SHP77 (cell line): ENCODE results near the gene GNG13.
"Not testable (repeated sequence)": the region's sequence is repeated elsewhere in the genome, so short reads cannot be mapped to it uniquely, and the experiment has no call there.

Experiments used
- DNase-seq, 2 experiments: peaks; one replicate each; lab custom pipeline; 2025; lab: John Stamatoyannopoulos, UW

The GNG13 gene

DNA sequence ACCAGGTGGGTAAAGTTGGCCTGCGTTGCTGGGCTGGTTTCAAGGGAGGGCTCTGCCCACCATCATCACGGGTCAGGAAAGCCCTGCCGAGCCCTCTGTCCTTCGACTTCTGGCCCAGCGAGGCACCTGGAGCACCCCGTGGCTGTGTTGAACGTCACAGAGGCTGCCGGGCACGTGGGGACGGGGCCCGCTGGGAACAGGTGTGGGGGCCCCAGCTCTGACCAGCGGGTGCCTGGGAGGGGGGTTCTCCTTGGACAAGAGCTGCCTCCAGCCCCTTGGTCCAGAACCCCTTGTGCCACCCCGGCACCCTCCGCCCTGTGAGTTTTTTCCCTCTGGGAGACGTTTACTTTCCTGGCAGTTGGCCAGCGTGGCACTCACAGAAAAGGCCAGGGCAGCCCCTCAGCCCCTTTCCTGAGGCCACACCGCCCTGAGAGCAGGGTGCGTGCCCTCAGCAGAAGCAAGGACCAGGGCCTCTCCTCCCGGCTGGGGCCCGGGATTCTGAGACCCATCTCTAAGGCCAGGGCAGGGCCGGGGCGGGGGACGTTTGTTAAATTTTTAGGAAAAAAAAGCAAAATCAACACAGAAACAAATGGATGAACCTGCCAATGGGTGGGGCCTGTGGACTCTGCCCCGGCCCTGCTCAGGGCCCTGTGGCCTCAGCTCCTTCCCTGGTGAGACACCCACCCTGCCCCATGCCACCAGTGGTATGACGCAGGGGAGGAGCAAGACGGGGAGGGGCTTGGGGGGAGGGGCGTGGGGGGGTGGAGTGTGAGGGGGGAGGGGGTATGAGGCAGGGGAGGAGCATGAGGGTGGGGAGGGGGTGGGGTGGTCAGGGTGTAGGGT, 31.3 kb upstream of the GNG13 start:
- DNase-seq = no peak

DNA sequence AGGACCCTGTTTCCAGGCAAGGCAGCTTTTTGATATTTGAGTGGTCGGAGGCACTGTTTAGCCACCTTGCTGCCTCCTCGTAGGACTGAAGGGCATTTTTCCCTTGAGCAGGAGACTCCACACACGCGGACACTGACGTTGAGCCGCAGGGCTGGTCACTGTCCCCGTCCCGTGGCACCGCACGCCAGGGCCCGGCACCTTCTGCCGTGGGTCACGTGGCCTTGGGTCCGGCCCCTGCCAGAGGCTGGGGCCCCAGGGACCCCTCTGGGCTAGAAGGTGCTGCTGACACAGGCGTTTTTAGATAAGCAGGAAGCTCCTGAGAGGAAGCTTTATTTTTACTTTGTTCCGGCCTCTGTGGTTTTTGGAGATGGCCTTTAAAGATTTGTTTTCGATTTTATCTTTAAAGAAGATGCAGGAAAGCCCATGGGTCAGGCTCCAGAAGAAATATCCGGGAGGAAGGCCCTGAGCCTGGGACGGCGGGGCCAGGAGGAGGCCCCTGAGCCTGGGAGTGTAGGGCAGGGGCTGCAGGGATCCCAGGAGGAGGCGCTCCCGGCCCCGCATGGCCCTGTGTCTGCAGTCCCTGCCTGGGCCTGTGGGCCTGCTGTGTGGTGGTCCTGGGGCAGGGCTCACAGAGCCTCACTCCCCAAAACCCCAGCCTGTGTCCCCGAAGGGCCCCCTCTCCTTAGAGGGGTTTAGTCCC, 30.5 kb upstream of the GNG13 start:
- DNase-seq = no peak

GRCh38 chr16:830107-830870, 29.8 kb upstream of the GNG13 start:
- DNase-seq = no peak

DNA sequence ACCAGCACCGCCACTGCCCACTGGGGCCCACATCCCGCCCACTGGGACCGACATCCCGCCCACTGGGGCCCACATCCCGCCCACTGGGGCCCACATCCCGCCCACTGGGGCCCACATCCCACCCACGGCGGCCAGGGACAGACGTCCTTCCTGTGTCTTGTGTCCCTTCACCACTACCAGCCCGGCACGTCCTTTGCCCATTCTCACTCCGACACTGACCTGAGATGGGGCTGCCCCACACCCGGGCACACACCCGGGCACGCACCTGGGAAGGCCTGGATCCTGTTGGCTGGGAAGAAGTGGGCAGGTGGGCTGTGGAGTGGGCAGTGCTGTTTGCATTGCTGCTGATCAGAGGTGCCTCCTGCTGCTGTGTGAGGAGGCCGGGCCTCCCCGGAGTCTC, 28.4 kb upstream of the GNG13 start:
- DNase-seq = no peak

- no peak for DNase-seq
These were observed 27.0 kb upstream of the GNG13 start for GRCh38 chr16:827513-827912.

- no peak for DNase-seq
These were observed 25.0 kb upstream of the GNG13 start for GRCh38 chr16:825341-826061.

DNA sequence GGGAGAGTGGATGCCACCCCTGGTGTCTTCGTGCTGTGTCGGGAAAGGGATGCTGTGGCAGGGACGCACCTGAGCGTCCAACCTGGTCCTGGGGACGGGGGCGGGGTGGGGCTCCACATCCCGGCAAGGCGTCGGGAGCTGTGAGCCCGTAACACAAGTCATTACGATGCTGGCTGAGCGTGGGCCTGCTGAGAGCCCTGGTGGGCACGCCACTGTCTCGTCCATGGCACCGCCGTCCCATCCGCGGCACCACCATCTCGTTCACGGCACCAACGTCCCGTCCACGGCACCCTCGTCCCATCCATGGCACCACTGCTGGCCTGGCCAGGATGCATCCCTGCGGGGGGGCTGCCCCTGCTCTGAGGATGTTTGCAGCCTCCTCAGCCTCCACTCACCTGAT, 24.1 kb upstream of the GNG13 start:
- DNase-seq = no peak

DNA sequence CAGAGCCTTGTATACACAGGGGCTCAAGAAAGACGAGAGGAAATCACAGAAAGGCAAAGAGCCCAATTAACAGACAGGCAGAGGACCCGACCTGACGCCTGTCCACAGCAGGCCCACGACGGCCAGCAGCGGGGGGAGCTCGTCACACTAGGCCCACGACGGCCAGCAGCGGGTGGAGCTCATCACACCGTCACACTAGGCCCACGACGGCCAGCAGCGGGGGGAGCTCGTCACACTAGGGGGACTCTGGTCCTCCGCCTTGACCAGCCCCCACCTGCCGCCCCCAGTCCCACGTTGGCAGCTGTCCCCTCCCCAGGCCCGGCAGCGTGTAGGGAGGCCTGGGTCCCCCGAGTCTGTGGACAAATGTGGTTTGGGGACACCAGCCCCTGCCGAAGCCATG, 23.7 kb upstream of the GNG13 start:
- DNase-seq = no peak

DNA sequence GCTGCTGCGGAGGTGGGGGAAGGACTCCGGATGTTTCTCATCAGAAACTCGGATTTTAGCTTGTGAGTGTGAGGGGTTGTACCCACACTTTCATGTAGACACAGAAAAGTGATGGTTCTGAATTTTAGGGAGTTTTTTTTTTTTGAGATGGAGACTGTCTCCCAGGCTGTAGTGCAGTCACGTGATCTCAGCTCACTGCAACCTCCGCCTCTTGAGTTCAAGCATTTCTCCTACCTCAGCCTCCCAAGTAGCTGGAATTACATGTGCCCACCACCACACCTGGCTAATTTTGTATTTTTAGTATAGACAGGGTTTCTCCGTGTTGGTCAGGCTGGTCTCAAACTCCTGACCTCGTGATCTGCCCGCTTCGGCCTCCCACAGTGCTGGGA, 22.4 kb upstream of the GNG13 start:
- no peak for DNase-seq

DNA sequence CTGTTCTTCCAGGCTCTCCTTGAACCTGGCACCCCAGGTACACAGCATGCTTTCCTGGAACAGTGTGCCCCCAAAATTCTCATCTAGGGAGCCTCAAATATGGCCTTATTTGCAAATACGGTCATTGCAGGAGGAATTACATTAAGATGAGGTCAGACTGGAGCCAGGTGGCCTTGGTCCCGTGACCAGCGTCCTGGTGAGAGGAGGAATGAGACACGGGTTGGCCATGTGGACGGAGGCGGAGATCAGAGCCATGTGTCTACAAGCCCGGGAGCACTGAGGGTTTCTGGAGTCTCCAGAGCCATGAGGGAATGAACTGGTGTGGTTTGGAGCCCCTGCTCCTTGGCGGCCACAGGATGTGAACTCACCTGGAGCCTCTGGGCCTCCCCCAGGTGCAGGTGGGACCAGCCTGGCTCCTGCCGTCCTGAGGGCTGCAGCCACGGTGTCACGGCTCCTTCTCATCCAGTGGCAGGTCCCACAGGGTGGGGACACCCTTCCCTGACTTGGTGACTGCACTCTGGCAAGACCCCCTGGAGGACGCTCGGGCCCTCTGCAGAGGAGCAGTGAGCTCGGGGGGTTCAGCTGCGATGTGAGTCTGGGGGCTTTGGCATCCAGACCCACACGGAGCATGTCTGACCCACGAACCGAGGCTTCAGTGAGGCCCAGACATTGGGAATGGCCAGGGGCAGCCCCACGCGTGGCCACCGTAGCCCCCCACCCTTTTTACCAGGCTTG, 21.8 kb upstream of the GNG13 start:
- DNase-seq = no peak

DNA sequence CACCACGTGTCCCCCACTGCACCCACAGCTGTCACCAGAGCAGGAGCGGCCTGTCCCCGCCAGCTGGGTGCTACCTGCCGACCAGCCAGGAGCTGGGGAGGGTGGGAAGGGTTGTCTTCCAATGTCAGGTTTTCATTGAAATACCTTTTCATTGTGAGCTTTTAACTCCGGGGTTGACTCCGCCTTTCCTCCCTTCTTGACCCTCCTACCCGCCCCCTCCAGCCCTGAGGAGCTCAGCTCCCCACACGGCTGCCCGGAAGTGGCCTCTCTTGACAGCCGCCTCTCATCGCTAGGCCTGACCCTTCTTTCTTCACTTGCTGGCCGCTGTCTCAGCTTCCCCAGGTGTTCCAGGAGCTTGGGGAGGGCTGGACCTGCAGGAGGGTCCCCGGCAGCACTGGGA, 21.2 kb upstream of the GNG13 start:
- no peak for DNase-seq

DNA sequence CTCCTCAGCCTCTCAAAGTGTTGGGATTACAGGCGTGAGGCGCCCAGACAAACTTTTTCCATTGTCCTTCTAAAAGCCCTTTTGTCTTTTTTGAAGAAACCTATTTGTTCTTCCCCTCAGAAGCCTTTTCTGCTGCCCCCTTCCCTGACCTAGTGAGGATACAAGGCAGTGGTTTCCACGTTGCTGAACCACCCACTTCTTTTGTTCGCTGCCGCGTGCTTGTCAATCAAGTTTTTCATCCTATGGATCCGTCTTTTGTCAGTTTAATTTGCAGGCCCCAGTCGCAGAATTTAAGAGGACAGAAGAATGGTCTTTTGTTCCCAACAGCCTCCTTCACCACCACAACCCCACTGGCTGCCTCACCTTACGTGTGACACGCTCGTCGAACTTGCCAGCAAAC, 20.2 kb upstream of the GNG13 start:
- no peak for DNase-seq

DNA sequence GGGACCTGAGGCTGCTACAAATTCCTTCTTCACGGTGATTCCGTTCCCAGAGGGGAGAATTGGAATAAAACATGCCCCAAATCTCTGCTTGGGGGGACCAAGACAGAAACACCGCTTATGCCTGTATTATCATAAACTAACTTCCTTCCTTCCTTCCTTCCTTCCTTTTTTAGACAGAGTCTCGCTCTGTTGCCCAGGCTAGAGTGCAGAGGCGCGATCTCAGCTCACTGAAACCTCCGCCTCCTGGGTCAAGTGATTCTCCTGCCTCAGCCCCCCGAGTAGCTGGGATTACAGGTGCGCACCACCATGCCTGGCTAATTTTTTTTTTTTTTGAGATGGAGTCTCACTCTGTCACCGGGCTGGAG, 19.5 kb upstream of the GNG13 start:
- DNase-seq = not testable (repeated sequence)

DNA sequence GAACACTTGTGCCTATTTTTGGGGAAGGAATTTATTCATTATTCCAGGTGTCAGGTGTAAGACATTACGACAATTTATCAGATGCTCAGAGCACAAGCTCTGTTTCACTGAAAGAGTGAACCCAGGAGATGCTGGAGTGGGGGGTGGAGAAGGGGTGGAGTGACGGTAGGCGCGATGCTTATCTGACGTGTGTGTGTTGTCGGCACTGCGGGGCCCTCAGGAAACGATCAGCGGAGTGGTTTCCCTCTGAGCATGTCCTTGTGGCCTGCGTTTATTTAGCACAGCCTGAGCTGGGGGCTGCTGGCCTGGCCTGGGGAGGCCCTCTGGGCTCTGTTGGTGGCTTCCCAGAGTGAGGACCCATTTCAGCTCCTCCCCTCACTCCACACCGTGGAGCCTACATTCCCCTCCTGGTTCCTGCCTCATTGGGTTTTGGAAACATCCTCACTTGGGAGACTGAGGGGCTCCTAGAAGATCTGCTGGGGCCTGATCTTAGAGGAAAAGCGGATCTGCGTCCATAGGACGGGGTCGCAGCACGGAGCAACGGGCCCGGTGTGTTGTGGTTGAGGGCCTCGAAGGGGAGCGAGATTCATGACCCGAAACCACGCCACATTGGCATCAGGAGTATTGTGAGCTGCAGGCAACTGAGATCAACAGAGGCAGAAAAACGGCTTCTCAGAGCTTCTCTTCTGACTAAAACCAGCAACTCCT, 19.0 kb upstream of the GNG13 start:
- DNase-seq = no peak

DNA sequence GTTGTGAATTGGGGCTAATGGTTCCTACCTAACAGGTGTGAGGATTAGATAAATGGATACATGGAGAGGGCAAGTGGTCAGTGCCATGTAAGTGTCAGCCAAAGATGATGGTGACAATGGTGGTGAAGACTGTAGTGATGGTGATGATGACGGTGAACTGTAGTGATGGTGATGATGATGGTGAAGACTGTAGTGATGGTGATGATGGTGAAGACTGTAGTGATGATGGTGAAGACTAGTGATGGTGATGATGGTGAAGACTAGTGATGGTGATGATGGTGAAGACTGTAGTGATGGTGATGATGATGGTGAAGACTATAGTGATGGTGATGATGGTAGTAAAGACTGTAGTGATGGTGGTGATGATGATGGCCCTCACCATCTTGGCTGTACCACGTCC, 18.1 kb upstream of the GNG13 start:
- no peak for DNase-seq

DNA sequence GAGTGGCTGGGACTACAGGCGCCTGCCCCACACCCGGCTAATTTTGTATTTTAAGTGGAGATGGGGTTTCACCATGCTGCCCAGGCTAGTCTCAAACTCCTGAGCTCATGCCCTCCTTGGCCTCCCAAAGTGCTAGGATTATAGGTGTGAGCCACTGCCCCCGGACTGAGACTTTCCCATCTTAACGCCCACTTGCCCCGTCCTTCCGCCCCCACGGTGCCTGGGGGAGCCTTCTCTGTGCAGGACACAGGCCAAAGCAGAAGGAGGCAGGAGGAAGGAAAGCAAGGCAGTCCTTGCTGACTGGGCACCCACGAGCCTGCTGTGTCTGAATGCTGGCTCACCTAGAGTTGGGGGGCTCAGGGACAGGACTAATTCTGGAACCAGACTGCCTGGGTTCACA, 17.6 kb upstream of the GNG13 start:
- no peak for DNase-seq

DNA sequence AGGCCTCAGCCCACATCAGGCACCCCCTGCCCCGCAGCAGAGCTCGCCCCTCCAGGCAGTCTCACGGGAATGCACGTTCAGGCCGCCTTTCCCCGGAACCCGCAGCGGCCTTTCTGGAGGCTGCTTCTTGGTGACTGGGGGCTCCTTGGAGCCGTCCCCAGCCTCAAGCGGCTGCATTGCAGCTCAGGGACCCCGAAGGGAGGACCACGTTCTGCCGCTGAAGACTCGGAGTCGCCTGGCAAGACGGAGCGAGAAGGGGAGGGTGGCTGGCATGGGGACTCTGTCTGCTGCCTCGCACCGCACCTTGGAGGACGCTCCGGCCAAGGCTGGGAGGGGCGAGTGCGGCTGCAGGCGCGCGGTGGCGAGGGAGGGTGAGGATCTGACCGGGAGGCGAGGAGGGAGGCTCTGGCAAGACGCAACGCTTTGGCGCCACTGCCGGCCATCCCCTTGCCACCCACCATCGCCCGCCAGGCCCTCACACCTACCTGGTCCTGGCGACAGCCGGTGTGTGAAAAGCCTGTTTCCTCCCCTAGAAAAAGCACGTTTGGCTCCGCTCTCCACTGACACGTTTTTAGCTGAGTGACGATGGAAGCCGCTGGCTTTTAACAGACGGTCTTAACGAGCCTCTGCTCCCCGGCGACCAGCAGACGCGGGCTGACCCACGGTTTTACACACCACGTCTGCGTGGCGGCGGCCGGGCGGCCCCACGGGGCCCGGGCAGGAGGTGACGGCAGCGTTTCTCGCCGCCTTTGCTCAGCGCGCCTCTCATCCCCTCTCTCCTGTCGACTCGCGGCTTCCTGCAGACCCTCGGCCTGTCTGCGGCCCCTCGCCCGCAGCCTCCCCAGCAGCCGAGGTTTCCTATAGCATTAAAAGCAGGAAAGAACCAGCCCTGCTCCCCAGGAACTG, 16.7 kb upstream of the GNG13 start:
- no peak for DNase-seq

- no peak for DNase-seq
These were observed 15.3 kb upstream of the GNG13 start for GRCh38 chr16:815861-816260.

GRCh38 chr16:814974-815373, 14.4 kb upstream of the GNG13 start:
- DNase-seq = no peak

GRCh38 chr16:813916-814412, 13.4 kb upstream of the GNG13 start:
- DNase-seq = no peak
